Measurements from ENCODE around the gene TMEM205. TPM values are rescaled to one million over a fixed set of nuclear protein-coding genes. Genes with fewer than 3 reads are reported as not detected.

The TMEM205 gene
- total RNA-seq, 1 experiment from 2014 or later: 224 TPM

GRCh38 chr19:11339254-11340098 is 6.6 kb downstream of the TMEM205 start, which contains the start of gene RAB3D:
RAB3D (minus strand) TSS chr19:11339657; CDS start chr19:11337399, 2,258 bp downstream.
- Histone ChIP-seq H3K36me3 (ENCODE audit: low read depth, low read length) (peaks cover 29% of the 10 kb centered on the region), H3K9me3 (ENCODE audit: low read length) (no peaks in the 10 kb centered on the region), H4K20me1 (ENCODE audit: low read length) (no peaks in the 10 kb centered on the region), H3K79me2 (ENCODE audit: low read length) (peaks cover 28% of the 10 kb centered on the region), H3K27me3 (ENCODE audit: low read length) (no peaks in the 10 kb centered on the region), H3K9ac (ENCODE audit: low read length) (peak within 1 kb of the TSS; percentile 80), H3K4me1 (ENCODE audit: insufficient read depth, low read length) (peaks cover 25% of the 10 kb centered on the region), H3F3A (ENCODE audit: low read length, unreplicated experiment) (no peaks in the 10 kb centered on the region), H3K4me2 (ENCODE audit: low read length) (peak within 1 kb of the TSS; percentile 97), H3K9me2 (replicated peaks; ENCODE audit: low read length) (no peaks in the 10 kb centered on the region), H2AFZ (ENCODE audit: low read length) (peak within 1 kb of the TSS; percentile 83), H3K27ac (ENCODE audit: low read length) (peak within 1 kb of the TSS; percentile 11), H3K4me3 (ENCODE audit: low read length) (peak within 1 kb of the TSS; percentile 89)
- TF ChIP-seq EZH2phosphoT487 (IDR thresholded peaks at IDR 0.05; ENCODE audit: borderline replicate concordance, low read length) (no peak), EZH2 (IDR thresholded peaks at IDR 0.05; ENCODE audit: low read length, unreplicated experiment) (no peak), CTCF (conservative IDR thresholded peaks at IDR 0.05; ENCODE audit: low read depth, low read length) (no peak)
- ChIA-PET CTCF (interaction anchor here (1.1 kb wide), 1 partner anchor 46 kb away, joined by 10 read pairs; no protein-coding TSS in a partner anchor), POLR2A (ENCODE audit: unreplicated experiment) (interaction anchor here (0.9 to 1.0 kb wide), 2 partner anchors 35 to 42 kb away, joined by 5 read pairs; partner anchors contain the start of gene SWSAP1)
- no TSS peak for BruUV-seq (replicated peaks)
- intact Hi-C loops (cut with micrococcal nuclease): loop anchor here (1.0 kb wide), 3 partner anchors 36 to 96 kb away; partner anchors contain the start of genes ODAD3 and PRKCSH
- peak; percentile 89 for ATAC-seq
- DNase-seq: peak; percentile 95

GRCh38 chr19:11338569-11339253 is 7.4 kb downstream of the TMEM205 start:
- BruUV-seq (replicated peaks): TSS peak; percentile 31

More at GRCh38 chr19:11338569-11339253, 7.4 kb downstream of the TMEM205 start:
- Histone ChIP-seq H3K4me2 (ENCODE audit: low read length) (peak overlapping the region; percentile 97), H3K9ac (ENCODE audit: low read length) (peak overlapping the region; percentile 80), H3K36me3 (ENCODE audit: low read depth, low read length) (peaks cover 29% of the 10 kb centered on the region), H3K4me3 (ENCODE audit: low read length) (peak overlapping the region; percentile 89), H4K20me1 (ENCODE audit: low read length) (no peaks in the 10 kb centered on the region), H3K4me1 (ENCODE audit: insufficient read depth, low read length) (peaks cover 21% of the 10 kb centered on the region), H3K9me3 (ENCODE audit: low read length) (no peaks in the 10 kb centered on the region), H3K79me2 (ENCODE audit: low read length) (peaks cover 28% of the 10 kb centered on the region), H2AFZ (ENCODE audit: low read length) (peak overlapping the region; percentile 83), H3K27me3 (ENCODE audit: low read length) (no peaks in the 10 kb centered on the region), H3F3A (ENCODE audit: low read length, unreplicated experiment) (no peaks in the 10 kb centered on the region), H3K9me2 (replicated peaks; ENCODE audit: low read length) (no peaks in the 10 kb centered on the region), H3K27ac (ENCODE audit: low read length) (peak overlapping the region; percentile 11; the same call in 1 of the 2 replicates)
- CTCF ChIA-PET: interaction anchor here (0.6 kb wide), 2 partner anchors 45 to 118 kb away, joined by 4 read pairs; no protein-coding TSS in a partner anchor
- TF ChIP-seq CTCF (conservative IDR thresholded peaks at IDR 0.05; ENCODE audit: low read depth, low read length): no peak
- ATAC-seq: peak; percentile 50
- intact Hi-C loops (cut with micrococcal nuclease): loop anchor here (1.0 kb wide), 3 partner anchors 37 to 97 kb away; partner anchors contain the start of genes ODAD3 and PRKCSH
- peak; percentile 44 for DNase-seq
- POLR2A ChIA-PET (ENCODE audit: unreplicated experiment): no interaction called here
